T47D (cell line): Measurements from ENCODE around the gene GTF2H4.
"Not testable (repeated sequence)": the region's sequence is repeated elsewhere in the genome, so short reads cannot be mapped to it uniquely, and the experiment has no call there.

Experiments used
- DNase-seq, 2 experiments: peaks; one replicate each; pipeline versions ENCODE4 v3.0.0 to v3.0.0-alpha.2; 2011 to 2012; ENCODE audit warnings: low read depth in 1 of 2, low spot score in 1 of 2
- JUND ChIP-seq: IDR thresholded peaks from 2 replicates; pipeline ENCODE4 v1.6.1; 2012; ENCODE audit warnings: low read depth
- in situ Hi-C: cut with HindIII; loops from 2 replicates; pipeline ENCODE4 v1.10.0; 2016; ENCODE audit warnings: low sequenced_read_pairs, low pct_unique_long_range_greater_than_20kb

Gene GTF2H4

DNA sequence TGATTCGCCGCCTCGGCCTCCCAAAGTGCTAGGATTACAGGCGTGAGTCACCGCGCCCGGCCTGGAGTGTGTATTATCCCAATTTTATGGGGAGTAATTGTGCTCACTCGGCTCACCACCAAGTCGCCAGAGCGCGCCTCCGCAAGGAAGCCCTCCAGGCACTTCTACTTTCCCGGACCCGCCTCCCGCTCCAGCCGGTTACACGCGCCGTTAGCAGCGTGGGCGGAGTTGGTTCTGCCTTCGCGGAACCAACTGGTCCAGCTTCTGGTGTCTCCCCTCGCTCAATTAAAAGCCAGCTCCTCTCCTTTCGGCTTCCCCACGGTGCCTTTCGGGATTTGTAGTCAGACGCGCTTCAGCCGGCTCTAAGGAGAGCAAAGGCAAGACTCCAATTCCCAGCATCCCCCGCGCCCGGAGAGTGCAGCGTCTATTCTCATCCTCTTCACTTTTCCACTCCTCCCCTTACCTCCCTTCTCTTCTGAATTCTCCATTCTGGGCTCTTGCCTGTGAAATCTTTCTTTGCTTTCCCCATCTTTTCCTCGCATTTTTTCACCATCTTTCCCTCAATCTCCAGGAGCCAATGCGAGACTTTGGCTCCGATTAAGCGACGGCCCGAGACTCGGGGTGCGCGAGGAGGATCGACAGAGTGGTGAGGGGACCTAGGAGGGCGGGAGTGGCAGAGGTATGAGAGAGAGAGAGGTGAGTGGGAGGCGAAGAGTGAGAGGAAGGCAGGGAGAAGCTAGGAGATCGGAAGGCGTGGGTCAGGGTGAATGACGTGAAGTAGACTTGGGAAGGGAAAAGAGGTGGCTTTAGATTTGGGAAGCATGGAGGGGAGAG is at the start of gene GTF2H4:
GTF2H4 (plus strand) TSS at position 450 of the 834 bp plus-strand sequence.
- in situ Hi-C loops: no loop called here
- no peak for TF ChIP-seq JUND
- peak; percentile 87 to 100 for DNase-seq

- in situ Hi-C loops, DNase-seq: not testable (repeated sequence)
Observed at GRCh38 chr6:30859726-30860125, 48.3 kb upstream of the GTF2H4 start.

- no peak for TF ChIP-seq JUND
- no peak for DNase-seq
- in situ Hi-C loops: no loop called here
Observed at GRCh38 chr6:30861257-30862048, 46.6 kb upstream of the GTF2H4 start.

DNA sequence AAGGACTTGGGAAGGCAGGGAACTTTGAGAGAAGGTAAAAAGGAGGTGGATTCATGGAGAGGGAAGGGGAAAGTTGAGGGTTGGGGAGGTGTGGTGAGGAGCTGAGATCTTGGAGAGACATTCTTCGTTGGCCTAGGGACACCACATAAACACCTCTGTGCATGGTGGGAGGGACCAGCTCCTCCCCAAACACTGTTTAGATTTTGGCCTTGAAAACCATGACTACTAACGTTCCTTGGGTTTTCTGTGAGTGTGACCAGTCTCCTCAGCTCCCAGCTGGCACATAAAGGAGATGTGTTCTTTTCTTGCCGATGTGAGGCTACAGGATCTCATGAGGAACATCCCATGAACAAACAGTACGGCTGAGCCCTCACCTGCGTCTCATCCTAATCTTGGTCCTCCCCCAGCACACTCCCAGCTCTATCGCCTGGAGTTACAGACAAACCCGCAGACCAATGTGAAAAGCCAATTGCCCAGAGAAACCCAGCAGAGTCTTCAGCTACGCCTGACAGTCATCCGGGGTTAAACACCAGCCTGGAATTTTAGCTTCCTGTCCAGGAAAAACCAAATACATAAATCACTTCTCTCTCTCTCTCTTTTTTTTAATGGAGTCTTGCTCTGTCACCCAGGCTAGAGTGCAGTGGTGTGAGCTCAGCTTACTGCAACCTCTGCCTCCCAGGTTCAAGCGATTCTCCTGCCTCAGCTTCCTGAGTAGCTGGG is 45.7 kb upstream of the GTF2H4 start:
- no peak for TF ChIP-seq JUND
- in situ Hi-C loops: no loop called here
- DNase-seq: no peak

DNA sequence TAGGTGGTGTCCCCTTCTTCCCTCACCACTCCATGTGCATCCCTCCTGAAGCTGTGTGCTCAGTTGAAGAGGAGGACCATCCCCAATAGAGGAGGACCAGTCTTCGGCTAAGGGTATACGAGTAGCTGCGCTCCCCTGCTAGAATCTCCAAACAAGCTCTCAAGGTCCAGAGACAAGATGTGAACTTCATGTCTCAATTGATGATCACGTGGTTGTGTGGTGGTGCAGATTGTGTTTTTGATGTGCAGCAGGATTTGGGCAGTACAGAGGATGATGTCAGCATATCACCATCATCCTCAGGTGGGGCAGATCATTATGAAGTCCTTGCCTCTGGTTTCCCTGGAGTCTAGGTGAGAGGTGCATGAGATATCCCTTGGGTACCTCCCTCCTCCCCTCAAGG is 43.7 kb upstream of the GTF2H4 start:
- TF ChIP-seq JUND: no peak
- no peak for DNase-seq
- in situ Hi-C loops: no loop called here

DNA sequence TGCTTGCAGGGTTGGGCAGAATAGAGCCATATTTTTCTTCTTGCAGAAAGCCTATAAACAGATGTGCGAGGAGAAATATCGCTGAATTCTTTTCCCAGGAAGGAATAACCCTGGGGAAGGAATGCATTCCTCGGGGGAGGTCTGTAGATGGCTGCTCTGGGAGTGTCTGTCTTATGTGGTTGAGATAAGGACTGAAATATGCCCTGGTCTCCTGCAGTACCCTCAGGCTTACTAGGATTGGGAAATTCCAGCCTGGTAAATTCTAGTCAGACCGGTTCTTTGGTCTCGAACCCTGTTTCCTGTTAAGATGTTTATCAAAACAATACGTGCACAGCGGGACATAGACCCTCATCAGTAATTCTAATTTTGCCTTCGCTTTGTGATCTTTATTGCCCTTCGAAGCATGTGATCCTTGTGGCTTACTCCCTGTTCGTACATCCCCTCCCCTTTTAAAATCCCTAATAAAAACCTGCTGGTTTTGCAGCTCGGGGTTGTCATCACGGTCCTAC is 38.7 kb upstream of the GTF2H4 start:
- in situ Hi-C loops, DNase-seq: not testable (repeated sequence)

DNA sequence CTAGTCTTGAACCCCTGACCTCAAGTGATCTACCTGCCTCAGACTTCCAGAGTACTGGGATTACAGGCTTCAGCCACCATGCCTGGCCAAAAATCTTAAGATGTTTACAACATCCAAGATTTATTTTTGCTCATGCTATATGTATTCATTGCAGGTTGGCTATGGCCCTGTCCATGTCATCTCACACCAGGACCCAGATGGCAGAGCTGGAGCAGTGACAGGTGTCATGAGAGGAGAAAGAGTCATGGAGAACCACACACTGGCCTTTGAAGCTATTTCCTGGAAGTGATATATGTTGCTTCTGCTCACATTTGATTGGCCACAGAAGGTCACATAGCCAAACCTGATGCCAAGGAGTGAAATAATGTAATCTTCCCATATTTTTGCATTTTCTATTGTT is 37.5 kb upstream of the GTF2H4 start:
- in situ Hi-C loops: no loop called here
- TF ChIP-seq JUND: no peak
- DNase-seq: no peak

DNA sequence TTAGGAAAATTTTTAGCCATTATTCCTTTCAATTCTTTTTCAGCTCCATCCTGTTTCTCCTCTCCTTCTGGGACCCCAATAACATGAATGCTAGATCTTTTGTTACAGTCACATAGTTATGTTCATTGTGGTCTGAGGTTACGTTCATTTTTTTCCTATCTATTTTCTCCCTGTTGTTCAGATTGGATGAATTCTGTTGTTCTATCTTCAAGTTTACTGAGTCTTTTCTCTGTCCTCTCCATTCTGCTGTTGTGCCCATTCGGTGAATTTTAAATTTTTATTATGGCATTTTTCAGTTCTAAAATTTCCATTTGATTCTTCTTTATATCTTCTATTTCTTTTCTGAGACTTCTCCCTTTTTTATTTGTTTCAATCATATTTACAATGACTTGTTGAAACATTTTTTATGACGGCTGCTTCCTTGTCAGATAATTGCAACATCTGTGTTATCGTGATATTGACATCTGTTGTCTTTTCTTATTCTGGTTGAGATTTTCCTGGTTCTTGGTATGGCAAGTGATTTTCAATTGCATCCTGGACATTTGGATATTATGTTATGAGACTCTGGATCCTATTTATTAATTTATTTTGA is 36.3 kb upstream of the GTF2H4 start:
- no peak for DNase-seq
- TF ChIP-seq JUND: no peak
- in situ Hi-C loops: no loop called here

GRCh38 chr6:30873137-30873640 is 34.8 kb upstream of the GTF2H4 start:
- TF ChIP-seq JUND: no peak
- DNase-seq: no peak
- in situ Hi-C loops: no loop called here

DNA sequence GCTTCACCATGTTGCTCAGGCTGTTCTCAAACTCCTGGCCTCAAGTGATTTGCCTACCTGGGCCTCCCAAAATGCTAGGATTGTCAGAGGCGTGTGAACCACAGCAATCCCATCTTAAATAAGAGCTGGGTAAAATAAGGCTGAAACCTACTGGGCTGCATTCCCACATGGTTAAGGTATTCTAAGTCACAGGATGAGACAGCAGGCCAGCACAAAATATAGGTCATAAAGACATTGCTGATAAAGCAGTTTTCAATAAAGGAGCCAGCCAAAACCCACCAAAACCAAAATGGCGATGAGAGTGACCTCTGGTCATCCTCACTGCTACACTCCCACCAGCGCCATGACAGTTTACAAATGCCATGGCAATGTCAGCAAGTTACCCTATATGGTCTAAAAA is 34.2 kb upstream of the GTF2H4 start:
- in situ Hi-C loops, DNase-seq: not testable (repeated sequence)

- in situ Hi-C loops: no loop called here
- peak in 1 of 2 experiments; percentile 99 for DNase-seq
- no peak for TF ChIP-seq JUND
Observed at GRCh38 chr6:30875244-30876038, 32.6 kb upstream of the GTF2H4 start.
